GM18507 (cell line): ENCODE measurements around the gene NFIB.

Source experiments
- DNase-seq: peaks from one replicate; pipeline ENCODE4 v3.0.0; 2011; ENCODE audit warnings: low read depth; ENCODE audit not compliant: insufficient read length; ENCODE audit errors: extremely low spot score
- FAIRE-seq: peaks from 2 replicates; lab custom pipeline; 2011; peaks lifted over from hg19 to GRCh38; lab: Jason Lieb, UNC

The NFIB gene

GRCh38 chr9:14173713-14174112 lies 140.2 kb downstream of the NFIB start:
- DNase-seq (no peak), FAIRE-seq (no peak)

GRCh38 chr9:14170973-14171596 lies 142.9 kb downstream of the NFIB start:
- DNase-seq, result no peak
- FAIRE-seq, result no peak

DNA sequence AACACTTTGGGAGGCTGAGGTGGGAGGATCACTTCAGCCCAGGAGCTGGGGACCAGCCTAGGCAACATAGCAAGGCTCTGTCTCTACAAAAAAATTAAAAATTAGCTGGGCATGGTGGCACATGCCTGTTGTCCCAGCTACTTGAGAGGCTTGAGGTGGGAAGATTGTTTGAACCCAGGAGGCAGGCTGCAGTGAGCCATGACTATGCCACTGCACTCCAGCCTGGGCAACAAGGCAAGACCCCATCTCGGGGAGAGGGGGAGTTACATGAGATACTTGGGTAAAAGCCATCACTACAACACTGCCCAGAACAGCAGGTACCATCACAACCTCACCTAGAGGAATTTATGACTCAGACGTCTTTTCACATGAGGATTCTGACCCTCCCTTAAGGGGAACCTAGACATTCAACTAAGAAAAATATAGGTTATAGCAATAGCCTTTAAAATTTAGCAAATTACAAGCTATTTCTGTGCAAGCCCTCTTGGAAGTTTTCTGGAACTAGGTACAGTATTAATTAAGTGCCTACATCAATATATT lies 143.5 kb downstream of the NFIB start:
- FAIRE-seq (no peak), DNase-seq (no peak)

DNA sequence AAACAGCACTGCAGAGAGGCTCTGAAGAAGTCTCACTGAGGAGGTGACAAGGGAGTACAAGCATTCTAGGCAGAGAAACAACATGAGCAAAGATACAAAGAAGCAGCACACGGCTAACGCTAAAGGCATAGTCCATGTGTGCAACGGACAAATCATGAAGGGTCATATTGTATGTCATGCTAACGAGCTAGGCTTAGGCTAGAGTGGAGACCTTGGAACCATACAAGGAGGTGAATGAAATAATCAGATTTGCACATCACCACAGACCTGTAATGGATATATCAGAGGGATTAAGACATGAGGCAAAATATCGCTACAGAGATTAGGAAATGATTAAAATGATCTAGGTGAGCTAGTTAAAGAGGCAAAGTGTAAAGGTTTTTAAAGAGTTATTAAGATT lies 145.6 kb downstream of the NFIB start:
- no peak for FAIRE-seq
- no peak for DNase-seq

- no peak for DNase-seq
- no peak for FAIRE-seq
Measured at GRCh38 chr9:14165376-14166035, 148.4 kb downstream of the NFIB start.

GRCh38 chr9:14164908-14165307 lies 149.0 kb downstream of the NFIB start:
- DNase-seq (no peak), FAIRE-seq (no peak)

GRCh38 chr9:14159440-14160216 lies 154.3 kb downstream of the NFIB start:
- FAIRE-seq (no peak), DNase-seq (no peak)

- FAIRE-seq (peak; percentile 5), DNase-seq (no peak)
Measured at GRCh38 chr9:14158916-14159315, 155.0 kb downstream of the NFIB start.

DNA sequence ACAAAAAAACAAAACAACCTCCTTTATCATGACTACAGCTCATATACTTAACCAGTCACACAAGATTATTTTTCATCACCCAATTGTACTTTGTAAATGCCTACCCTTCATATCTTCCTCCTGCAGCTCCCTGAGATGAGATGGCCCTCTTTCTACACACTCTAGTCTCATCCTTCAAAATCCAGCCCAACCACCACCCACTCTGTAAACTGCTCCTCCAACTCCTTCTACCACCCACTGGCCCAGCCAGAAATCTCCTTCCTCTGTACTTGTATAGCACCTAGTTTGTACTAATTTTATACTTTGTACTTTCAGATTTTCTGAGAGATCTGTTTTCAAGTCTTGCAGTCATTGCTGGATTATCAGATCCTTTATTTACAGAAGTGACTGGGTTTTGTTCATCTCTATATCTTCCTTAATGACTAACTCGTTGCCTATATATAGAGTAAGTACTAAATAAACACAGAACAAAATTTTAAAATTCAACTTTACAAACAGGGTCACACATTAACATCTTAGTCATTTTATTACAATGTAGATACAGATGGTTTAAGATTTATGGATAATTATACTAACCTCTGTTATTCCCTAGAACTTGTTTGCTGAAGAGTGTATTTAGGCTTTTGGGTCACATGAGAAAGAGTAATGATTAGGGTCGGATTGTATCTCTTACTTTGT lies 155.7 kb downstream of the NFIB start:
- FAIRE-seq, result no peak

GRCh38 chr9:14157191-14157590 lies 156.8 kb downstream of the NFIB start:
- FAIRE-seq (no peak), DNase-seq (no peak)

More for the DNA sequence above, 155.7 kb downstream of the NFIB start:
- DNase-seq, result no peak

GRCh38 chr9:14156046-14156445 lies 157.9 kb downstream of the NFIB start:
- peak; percentile 89 for FAIRE-seq
- DNase-seq, result peak; percentile 14

GRCh38 chr9:14155237-14155636 lies 158.7 kb downstream of the NFIB start:
- no peak for DNase-seq
- FAIRE-seq, result no peak

GRCh38 chr9:14153310-14153720 lies 160.6 kb downstream of the NFIB start:
- no peak for FAIRE-seq
- no peak for DNase-seq

DNA sequence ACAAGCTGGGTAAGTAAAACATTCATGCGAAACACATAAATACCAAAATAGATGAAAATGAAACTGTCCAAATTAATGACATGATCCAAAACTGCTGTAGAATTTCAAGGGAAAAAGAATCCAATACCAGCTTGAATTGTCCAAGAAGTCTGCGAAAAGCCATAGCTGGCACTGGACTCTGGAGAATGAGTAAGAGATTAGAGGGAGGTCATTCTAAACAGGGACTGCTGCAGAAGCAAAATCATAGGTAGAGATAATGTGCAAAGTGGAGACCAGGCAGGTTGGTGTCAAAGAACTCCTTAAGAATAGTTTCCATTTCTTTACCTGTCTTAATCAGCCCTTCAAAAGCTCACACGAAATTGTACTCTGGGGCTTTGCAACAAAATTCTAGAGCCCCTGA lies 162.5 kb downstream of the NFIB start:
- no peak for DNase-seq
- no peak for FAIRE-seq

DNA sequence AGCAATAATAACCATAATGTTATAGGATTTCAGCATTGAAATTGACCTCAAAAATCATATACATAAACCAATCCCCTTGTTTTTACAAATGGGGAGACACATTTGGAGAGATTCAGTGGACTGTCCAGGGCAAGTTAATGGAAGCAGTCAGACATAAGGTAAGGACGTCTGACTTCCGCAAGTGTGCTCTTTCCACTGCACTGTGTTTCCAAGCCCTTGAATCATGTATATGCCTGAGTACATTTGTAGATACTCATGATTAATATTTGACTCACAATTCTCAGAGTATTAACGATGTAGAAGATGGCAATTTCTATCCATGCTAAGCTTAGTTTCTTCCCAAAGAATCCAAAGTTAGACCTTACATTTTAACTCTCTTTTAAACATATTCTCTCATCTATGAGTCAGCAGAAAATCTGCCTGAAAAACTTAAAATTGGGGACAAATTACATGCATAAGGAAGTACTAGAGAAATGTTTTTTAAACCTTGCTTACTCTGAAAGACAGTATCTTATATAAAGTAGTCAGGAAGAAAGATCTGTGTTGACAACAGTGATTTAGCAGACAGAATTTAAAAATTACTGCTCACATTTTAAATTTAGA lies 165.3 kb downstream of the NFIB start:
- no peak for FAIRE-seq

GRCh38 chr9:14147738-14148137 lies 166.2 kb downstream of the NFIB start:
- DNase-seq, result no peak

More for the DNA sequence above, 165.3 kb downstream of the NFIB start:
- DNase-seq, result no peak

DNA sequence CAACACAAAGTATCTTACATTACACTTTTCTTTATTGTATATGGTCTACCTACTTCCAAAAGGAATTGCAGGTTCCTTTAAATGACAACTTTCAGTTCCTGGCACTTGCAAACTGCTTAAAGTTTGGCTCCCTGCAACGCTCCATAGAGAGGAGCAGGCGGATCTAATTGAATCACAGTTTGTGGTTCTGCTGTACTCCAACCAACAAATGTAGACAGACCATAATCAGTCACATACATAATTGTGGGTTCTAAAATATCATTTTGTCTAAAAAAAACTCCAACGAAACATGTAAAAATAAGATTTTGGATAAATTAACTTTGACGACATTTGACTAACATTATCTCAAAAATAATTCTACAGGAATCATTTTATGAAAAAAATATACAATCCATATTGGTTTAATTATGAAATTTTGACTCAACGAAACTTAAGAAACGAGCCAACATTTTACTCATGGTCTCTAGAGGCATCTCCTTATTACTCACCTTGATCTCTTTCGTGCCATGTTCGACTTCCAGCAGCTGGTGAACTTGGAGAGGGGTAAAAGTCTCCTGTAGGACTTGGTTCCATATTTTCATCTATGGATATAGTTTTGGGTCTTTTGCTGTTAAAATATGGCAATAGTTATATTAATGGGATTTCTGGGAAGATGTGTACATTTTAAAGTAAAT lies 167.6 kb downstream of the NFIB start:
- FAIRE-seq, result no peak
- no peak for DNase-seq

More at GRCh38 chr9:14147738-14148137, 166.2 kb downstream of the NFIB start:
- FAIRE-seq, result no peak

DNA sequence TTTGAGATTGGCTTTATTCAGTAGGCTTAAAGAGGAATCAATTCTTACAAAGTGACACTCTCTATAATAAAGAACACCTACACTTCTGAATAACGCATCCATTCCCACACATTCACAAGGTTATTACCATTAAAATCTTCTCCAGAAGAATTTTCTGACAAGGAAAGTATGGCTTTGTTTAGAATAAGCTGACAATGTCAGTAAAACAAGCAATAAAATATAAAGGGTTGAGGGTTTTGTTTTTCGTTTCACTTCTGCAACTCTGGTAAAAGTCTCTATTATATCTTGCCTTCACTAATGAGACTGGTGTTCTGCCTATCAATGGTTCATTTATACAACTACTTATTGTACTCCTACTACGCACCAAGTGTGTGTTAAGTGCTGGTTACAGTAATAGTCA lies 169.7 kb downstream of the NFIB start:
- no peak for DNase-seq
- FAIRE-seq, result no peak

GRCh38 chr9:14141699-14142098 lies 172.2 kb downstream of the NFIB start:
- DNase-seq (no peak), FAIRE-seq (no peak)
